Tibial artery (tissue), 4 donors: ENCODE measurements around the gene COL25A1.

Experiments used
- DNase-seq, 2 donors: peaks; one replicate each; pipeline ENCODE4 v3.0.0-alpha.2; 2019
- H3K27ac ChIP-seq, 2 donors: fragments of 200-600 bp; sonication (generic) in 1 of 2; 1 replicate in 1 of 2; 2 replicates in 1 of 2; pipeline ENCODE4 v1.5.1; 2018 to 2019; ENCODE audit warnings: mild to moderate bottlenecking in 1 of 2
- H3K27me3 ChIP-seq, 2 donors: fragments of 200-600 bp; sonication (generic) in 1 of 2; one replicate each; pipeline versions ENCODE4 v1.5.1 to v1.6.0; 2016 to 2019
- H3K36me3 ChIP-seq, 3 donors: fragments of 200-600 bp; sonication (generic) in 2 of 3; one replicate each; pipeline ENCODE4 v1.5.1; 2016 to 2019; ENCODE audit warnings: mild to moderate bottlenecking in 2 of 3
- H3K4me1 ChIP-seq, 4 donors: fragments of 200-600 bp; sonication (generic) in 2 of 4; 1 replicate in 3 of 4; 2 replicates in 1 of 4; pipeline ENCODE4 v1.5.1; 2016 to 2019
- H3K4me3 ChIP-seq, 2 donors: fragments of 200-600 bp; sonication (generic) in 1 of 2; 1 replicate in 1 of 2; 2 replicates in 1 of 2; pipeline ENCODE4 v1.5.1; 2018 to 2019; ENCODE audit warnings: mild to moderate bottlenecking in 2 of 2
- H3K9me3 ChIP-seq, 3 donors: fragments of 200-600 bp; sonication (generic) in 1 of 3; one replicate each; pipeline ENCODE4 v1.5.1; 2016 to 2019
- CTCF ChIP-seq, 2 experiments: fragments of 200-600 bp in 1 of 2; fragments of 450-650 bp in 1 of 2; IDR thresholded peaks; one replicate each; pipeline ENCODE4 v1.5.1; 2017 to 2019; ENCODE audit warnings: antibody characterized with exemption in 2 of 2, mild to moderate bottlenecking in 1 of 2, moderate library complexity in 1 of 2
- intact Hi-C: fragments of 100-400 bp; cut with DNase I; formaldehyde crosslinking; loops from one replicate; pipeline ENCODE4 v1.15.0; 2023; ENCODE audit warnings: low total_unique reads

COL25A1 gene

GRCh38 chr4:108919226-108919893 lies 383.1 kb downstream of the COL25A1 start:
- no peaks in the 10 kb centered on the region for H3K9me3 ChIP-seq
- no peaks in the 10 kb centered on the region for H3K36me3 ChIP-seq
- H3K4me1 ChIP-seq: no peaks in the 10 kb centered on the region
- H3K27ac ChIP-seq: no peak overlapping the region
- no peak overlapping the region for H3K4me3 ChIP-seq
- no peaks in the 10 kb centered on the region for H3K27me3 ChIP-seq
- intact Hi-C loops: no loop called here
- TF ChIP-seq CTCF (IDR thresholded peaks at IDR 0.05): no peak
- no peak for DNase-seq

GRCh38 chr4:108917255-108917654 lies 385.2 kb downstream of the COL25A1 start:
- no peaks in the 10 kb centered on the region for H3K9me3 ChIP-seq
- intact Hi-C loops: no loop called here
- H3K4me3 ChIP-seq: no peak overlapping the region
- H3K4me1 ChIP-seq: no peaks in the 10 kb centered on the region
- H3K27ac ChIP-seq: no peak overlapping the region
- no peak for TF ChIP-seq CTCF (IDR thresholded peaks at IDR 0.05)
- no peaks in the 10 kb centered on the region for H3K27me3 ChIP-seq
- no peak for DNase-seq
- H3K36me3 ChIP-seq: no peaks in the 10 kb centered on the region

GRCh38 chr4:108916638-108917037 lies 385.8 kb downstream of the COL25A1 start:
- Histone ChIP-seq H3K4me3 (no peak overlapping the region), H3K9me3 (no peaks in the 10 kb centered on the region), H3K27ac (no peak overlapping the region), H3K27me3 (no peaks in the 10 kb centered on the region), H3K4me1 (no peaks in the 10 kb centered on the region), H3K36me3 (no peaks in the 10 kb centered on the region)
- intact Hi-C loops: no loop called here
- no peak for TF ChIP-seq CTCF (IDR thresholded peaks at IDR 0.05)
- no peak for DNase-seq

GRCh38 chr4:108906866-108907367 lies 395.5 kb downstream of the COL25A1 start:
- H3K9me3 ChIP-seq: no peaks in the 10 kb centered on the region
- no peak overlapping the region for H3K27ac ChIP-seq
- DNase-seq: no peak
- TF ChIP-seq CTCF (IDR thresholded peaks at IDR 0.05): no peak
- peaks cover 0 to 4% of the 10 kb centered on the region in 2 donors for H3K27me3 ChIP-seq
- no peak overlapping the region for H3K4me3 ChIP-seq
- no peaks in the 10 kb centered on the region for H3K4me1 ChIP-seq
- intact Hi-C loops: no loop called here
- H3K36me3 ChIP-seq: no peaks in the 10 kb centered on the region

GRCh38 chr4:108906006-108906405 lies 396.5 kb downstream of the COL25A1 start:
- TF ChIP-seq CTCF (IDR thresholded peaks at IDR 0.05): no peak
- Histone ChIP-seq H3K9me3 (no peaks in the 10 kb centered on the region), H3K4me1 (no peaks in the 10 kb centered on the region), H3K27me3 (peaks cover 0 to 4% of the 10 kb centered on the region in 2 donors), H3K36me3 (no peaks in the 10 kb centered on the region), H3K4me3 (no peak overlapping the region), H3K27ac (no peak overlapping the region)
- no peak for DNase-seq
- intact Hi-C loops: no loop called here
